GM19025 (cell line): ENCODE data around the gene SYCE3.
"Not testable (repeated sequence)": the region's sequence is repeated elsewhere in the genome, so short reads cannot be mapped to it uniquely, and the experiment has no call there.

Experiments
- ATAC-seq: cut with Tn5 transposase; IDR thresholded peaks from one replicate; pipeline ENCODE4 v1.9.1; 2021; ENCODE audit warnings: mild to moderate bottlenecking, low read depth, moderate library complexity; ENCODE audit not compliant: unreplicated experiment

SYCE3 gene

GRCh38 chr22:50551160-50551752, 11.5 kb downstream of the SYCE3 start:
- ATAC-seq: no peak

- ATAC-seq: no peak
Observed at GRCh38 chr22:50550395-50550794, 12.3 kb downstream of the SYCE3 start.

GRCh38 chr22:50548921-50549790, 13.6 kb downstream of the SYCE3 start:
- ATAC-seq: no peak

- no peak for ATAC-seq
Observed at GRCh38 chr22:50548040-50548920, 14.4 kb downstream of the SYCE3 start.

GRCh38 chr22:50547263-50547985, 15.3 kb downstream of the SYCE3 start:
- no peak for ATAC-seq

GRCh38 chr22:50546326-50547262, 16.1 kb downstream of the SYCE3 start:
- no peak for ATAC-seq

- no peak for ATAC-seq
Observed at GRCh38 chr22:50545522-50546325, 17.0 kb downstream of the SYCE3 start, which contains the start of gene KLHDC7B. Gene KLHDC7B (plus strand): TSS chr22:50545899. CDS start chr22:50546244, 345 bp downstream.

GRCh38 chr22:50544746-50545253, 17.9 kb downstream of the SYCE3 start:
- no peak for ATAC-seq

- ATAC-seq: no peak
Observed at GRCh38 chr22:50544078-50544745, 18.5 kb downstream of the SYCE3 start.

- ATAC-seq: peak; percentile 29
Observed at GRCh38 chr22:50542416-50542927, 20.2 kb downstream of the SYCE3 start.

GRCh38 chr22:50541667-50542026, 21.1 kb downstream of the SYCE3 start:
- not testable (repeated sequence) for ATAC-seq

GRCh38 chr22:50540381-50540780, 22.3 kb downstream of the SYCE3 start:
- no peak for ATAC-seq

- ATAC-seq: no peak
Observed at GRCh38 chr22:50537765-50538164, 25.0 kb downstream of the SYCE3 start.

GRCh38 chr22:50536226-50536625, 26.5 kb downstream of the SYCE3 start:
- ATAC-seq: no peak

- ATAC-seq: no peak
Observed at GRCh38 chr22:50535113-50535512, 27.6 kb downstream of the SYCE3 start.

GRCh38 chr22:50533856-50534711, 28.6 kb downstream of the SYCE3 start:
- ATAC-seq: not testable (repeated sequence)
